Measurements from ENCODE around the gene GTPBP4. TPM values are rescaled to one million over a fixed set of nuclear protein-coding genes. Genes with fewer than 3 reads are reported as not detected.
"Not testable (repeated sequence)": the region's sequence is repeated elsewhere in the genome, so short reads cannot be mapped to it uniquely, and the experiment has no call there.

GTPBP4 gene
- polyA plus RNA-seq, 1 donor, result 49.3 TPM

DNA sequence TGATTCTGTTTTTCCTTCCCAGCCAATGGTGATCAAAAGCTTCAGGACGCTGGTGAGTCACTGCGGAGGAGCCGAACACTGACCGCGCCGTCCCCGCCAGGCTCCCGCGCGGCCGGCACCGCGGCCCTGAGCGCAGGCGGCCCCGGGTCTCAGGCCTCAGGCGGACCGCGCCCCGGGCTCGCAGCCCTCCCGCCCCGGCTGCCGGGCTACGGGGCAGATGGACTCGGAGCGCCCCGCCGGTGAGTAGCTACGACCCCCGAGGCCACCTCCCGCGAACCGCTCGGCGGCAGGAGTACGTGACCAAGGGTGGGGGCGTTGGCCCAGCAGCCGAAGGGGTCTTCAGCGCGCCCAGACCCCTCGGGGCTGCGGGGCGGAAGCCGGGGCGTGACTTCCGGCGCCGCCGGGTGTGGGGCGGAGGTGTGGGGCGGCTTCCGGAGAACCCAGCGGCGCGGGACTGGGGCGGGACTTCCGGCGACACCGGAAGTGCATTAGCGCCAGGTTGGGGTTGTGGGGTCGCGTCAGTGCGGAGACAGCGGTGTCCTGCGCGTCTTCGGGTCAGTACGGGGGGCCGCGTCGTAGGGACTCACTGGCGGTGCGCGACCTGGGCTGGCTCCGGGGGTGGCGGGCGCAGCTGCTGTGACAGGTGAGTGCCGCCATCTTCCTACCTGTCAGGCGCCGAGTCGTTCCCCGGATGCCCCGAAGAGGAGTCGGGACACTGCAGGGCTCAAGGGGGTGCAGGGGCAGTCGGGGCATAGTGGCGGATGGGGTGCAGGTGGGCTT, 68.3 kb downstream of the GTPBP4 start, which contains the start of gene WDR37:
WDR37 (plus strand) TSS at position 60 of the 780 bp plus-strand sequence. CDS start 15,771 bp downstream, outside the sequence.
- DNase-seq (ENCODE audit: low read depth), result no peak

DNA sequence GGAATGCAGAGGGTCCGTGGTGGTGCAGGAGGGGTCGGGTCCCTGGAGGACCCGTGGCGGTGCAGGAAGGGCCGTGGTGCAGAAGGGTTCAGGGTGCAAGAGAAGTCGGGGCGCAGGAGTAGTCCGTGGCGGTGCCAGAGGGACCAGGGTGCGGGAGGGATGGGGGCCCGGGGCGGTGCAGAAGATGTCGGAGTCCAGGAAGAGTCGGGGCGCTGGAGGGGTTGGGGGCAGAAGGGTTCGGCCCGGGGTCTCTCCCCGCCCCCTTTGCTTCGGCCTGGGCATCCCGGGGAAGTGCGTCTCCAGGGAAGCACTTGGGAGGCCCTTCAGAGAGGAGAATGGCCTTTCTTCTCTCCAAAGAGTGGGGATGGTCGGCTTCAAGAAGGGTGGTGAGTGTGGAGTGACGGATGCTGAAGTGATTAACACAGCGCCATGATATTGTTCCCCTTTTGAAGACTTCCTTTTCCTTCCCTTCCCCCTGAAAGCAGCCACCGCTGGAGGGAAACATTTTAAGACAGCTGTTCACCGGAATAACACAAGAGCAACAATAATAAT, 68.9 kb downstream of the GTPBP4 start:
- DNase-seq (ENCODE audit: low read depth), result no peak

DNA sequence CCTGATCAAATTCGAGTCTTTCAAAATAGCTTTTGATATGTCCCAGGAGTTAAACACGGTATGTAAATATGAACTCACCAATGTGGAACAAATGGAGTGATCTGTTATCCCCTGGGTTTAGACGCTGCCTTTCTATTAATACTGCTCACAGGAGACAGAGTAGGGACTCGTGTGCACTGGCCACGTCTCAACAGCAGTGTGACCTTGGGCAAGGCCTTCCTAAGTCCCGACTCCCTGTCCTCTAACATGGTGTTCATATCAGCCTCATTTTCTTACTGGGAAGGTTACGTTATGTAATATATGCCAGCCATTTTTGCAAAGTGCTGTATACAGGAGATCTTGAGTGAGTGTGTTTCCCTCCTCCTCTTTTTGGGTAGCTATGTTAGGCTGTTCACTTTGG, 69.8 kb downstream of the GTPBP4 start:
- DNase-seq (ENCODE audit: low read depth), result no peak

DNA sequence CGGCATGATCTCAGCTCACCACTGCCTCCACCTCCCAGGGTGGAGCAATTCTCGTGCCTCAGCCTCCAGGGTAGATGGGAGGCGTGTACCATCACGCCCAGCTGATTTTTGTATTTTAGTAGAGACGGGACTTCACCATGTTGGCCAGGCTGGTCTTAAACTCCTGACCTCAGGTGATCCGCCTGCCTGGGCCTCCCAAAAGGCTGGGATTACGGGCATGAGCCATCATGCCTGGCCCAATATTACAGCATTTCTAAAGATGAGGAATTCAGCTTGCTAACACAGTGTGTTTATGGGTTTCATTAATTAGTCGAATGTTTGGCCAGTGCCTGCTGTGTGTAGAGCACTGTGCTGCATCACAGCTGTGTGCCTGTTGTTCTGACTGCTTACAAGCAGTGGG, 71.7 kb downstream of the GTPBP4 start:
- no peak for DNase-seq (ENCODE audit: low read depth)

DNA sequence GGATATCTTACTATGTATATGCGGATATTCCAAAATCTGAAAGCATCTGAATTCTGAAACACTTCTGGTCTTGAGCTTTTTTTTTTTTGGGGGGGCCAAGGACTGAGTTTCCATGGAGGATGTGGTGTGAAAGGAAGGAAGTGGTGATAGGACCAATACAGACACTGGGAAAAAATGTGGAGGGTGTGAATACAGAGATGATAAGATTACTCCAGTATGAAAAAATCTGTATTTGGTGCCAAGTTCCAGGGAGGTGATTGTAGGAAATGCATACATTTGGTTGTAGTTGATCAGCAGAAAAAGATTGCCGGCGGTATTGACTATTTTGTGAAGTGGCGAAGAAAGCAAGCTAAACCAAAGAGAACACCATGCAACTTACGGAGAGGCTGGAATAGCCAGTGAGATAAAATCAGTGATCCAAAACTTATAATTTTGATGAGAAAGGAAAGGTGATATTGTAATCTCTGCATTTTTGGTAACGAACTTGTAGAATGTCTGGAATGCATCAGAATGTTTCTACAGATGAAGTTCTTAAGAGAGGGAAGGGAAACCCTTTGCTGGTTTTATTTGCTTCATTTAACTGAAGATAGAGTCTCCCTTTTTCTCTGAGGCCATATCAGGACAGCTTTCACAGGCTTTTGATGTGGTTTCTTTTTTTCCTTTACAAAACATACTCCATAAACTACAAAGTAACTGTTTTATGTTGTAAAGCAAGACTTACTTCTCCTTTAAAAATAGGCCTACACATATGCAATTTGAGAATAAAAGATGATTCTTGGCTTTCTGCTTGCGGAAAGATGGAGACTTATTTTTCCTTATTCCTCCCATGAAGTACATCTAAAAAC, 73.9 kb downstream of the GTPBP4 start:
- no peak for DNase-seq (ENCODE audit: low read depth)

DNA sequence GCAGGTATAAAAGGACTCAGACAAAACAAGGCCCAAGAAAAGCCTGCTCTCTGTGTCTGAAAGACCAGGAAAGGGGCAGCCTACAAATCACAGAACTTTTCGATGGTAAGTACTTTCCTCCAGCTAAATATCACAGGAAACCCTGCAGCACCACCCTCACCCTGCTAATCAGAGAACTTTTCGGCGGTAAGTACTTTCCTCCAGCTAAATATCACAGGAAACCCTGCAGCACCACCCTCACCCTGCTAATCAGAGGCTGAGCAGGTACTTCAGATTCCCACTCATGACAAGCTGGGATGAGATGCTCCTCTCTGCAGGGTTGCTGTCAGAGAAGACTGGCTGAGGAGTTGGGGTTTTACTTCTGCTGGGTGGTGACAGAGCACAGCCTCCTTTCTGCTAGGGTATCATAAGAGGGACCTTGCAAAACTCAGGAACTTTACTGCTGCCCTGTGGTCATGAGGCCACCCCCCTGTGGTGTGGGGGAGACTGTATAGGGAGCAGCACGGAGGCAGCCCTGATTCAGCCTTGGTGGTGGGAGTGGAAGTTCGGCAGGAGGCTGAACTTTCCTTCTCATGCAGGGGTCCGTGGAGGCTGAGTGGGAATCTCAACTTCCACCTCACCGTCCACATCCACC, 75.1 kb downstream of the GTPBP4 start:
- DNase-seq (ENCODE audit: low read depth), result no peak

DNA sequence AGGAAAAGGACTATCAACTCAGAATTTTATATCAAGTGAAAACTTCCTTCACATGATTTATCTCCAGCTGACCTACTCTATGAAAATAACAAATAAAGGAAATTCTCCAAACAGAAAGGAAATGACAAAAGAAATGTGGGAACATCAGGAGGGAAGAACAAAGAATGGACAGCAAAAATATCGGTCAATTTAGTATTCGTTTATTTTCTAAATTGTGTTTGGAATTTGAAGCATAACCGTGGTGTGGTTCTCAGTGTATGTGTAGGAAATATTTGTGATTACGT, 76.7 kb downstream of the GTPBP4 start:
- DNase-seq (ENCODE audit: low read depth), result no peak

DNA sequence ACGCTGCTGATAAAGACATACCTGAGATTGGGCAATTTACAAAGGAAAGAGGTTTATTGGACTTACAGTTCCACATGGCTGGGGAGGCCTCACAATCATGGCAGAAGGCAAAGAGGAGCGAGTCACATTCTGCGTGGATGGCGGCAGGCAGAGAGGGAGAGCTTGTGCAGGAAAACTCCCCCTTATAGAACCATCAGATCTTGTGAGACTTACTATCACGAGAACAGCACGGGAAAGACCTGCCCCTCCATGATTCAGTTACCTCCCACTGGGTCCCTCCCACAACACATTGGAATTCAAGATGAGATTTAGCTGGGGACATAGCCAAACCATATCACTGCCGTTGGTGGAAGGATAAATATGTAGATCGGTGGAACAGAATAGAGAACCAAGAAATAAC, 78.5 kb downstream of the GTPBP4 start:
- not testable (repeated sequence) for DNase-seq (ENCODE audit: low read depth)

DNA sequence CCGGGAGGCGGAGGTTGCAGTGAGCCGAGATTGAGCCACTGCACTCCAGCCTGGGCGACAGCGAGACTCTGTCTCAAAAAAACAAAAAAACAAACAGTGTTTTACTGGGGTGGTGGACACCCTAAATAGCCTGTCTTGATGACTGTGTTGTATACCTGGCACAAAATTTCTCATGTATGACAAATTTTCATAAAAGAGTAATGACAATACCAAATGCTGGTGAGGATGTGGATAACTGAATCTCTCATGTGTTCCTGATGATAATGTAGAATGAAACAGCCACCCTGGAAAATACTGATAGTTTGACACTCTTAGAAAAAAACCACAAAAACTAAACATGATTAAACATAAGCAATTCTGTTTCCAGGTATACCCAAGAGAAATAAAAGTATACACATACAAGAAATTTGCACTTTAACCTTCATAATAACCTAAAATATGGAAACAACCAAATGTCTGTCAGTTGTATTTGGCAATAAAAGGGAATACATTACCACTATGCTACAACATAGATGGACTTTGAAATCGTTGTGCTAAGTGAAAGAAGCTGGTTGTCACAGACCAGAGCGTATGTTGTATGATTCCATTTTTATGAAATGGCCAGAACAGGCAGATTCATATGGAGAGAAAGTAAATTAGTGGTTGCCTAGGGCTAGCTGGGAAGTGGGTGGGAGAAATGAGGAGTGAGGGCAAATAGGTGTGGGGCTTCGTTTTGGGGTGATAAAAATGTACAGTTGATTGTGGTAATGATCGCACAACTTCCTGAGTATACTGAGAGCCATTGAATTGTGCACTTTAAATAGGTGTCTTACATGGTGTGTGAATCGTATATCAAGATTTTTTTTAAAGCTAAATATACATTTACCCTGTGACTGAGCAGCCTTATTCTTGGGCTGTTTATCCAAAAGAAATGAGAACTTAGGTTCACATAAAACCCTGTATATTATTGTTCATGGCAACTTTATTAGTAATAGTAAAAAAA, 80.4 kb downstream of the GTPBP4 start:
- DNase-seq (ENCODE audit: low read depth), result no peak

Other genes starting within 250 kb of the GTPBP4 start
- 83.3 TPM for gene LARP4B, start 56.7 kb upstream of the GTPBP4 start, polyA plus RNA-seq (ENCODE audit: insufficient read length)
- 0.14 TPM for gene IDI2, start 37.4 kb downstream of the GTPBP4 start, polyA plus RNA-seq (ENCODE audit: insufficient read length)
- gene IDI1, start 60.7 kb downstream of the GTPBP4 start, polyA plus RNA-seq (ENCODE audit: insufficient read length), result 41.7 TPM
- gene WDR37, start 68.0 kb downstream of the GTPBP4 start, polyA plus RNA-seq (ENCODE audit: insufficient read length), result 10.9 TPM

Measured in forelimb muscle (tissue), 1 donor.